ENCODE measurements around the gene NDOR1. TPM values are rescaled to one million over a fixed set of nuclear protein-coding genes. Genes with fewer than 3 reads are reported as not detected.

NDOR1 gene
- total RNA-seq, 5 donors from 2014 or later (not counting 1 experiment from before 2014, with no cell fraction given) = 27.6 to 46.7 (median 45.4) TPM

- H3K27ac ChIP-seq (ENCODE audit: low read length) = no peak overlapping the region
These were observed 23.7 kb downstream of the NDOR1 start for GRCh38 chr9:137228968-137229896.

DNA sequence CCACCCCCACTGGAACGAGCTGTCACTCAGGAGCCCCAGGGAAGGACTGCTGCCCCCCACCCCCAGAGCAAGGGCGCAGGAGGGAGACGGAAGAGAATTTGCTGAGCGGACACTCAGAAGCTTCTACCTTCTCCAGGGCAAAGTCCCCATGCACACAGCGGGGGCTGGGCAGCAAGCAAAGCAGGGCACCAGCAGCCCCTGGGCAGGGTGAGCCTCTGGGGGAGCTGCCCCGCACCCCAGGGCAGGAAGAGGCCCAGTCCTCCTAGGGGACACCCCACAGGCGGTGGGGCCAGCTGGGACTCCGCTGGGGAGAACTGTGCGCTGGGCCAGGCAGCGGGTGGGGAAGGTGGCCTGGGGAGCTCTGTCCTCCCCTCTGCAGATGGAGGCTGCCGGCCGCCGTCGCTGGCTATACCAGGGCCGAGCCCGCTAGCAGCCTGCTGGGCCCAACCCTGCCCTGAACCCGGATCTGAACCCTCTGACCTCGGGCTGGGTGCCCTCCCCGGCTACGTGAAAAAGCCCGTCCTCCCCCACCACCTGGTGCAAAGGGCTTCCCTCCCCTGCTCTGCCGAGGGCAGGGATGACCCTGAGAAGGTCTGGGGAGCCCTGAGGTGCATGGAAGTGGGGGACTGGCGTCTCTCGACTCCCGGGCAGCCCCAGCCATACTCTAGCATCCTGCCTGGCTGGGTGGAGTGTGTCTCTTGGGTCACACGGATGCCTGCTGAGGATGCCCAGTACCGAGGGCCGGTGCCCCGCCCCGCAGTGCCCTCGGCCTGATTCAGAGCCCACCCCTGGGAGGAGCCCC is 24.6 kb downstream of the NDOR1 start:
- ATAC-seq (replicated peaks in 1 of 4) (no peak), DNase-seq (no peak)
- WGBS (ENCODE audit: insufficient coverage) = 73% methylated on average over 24 of the region's 31 CpGs
- Mint-ChIP-seq H3K27me3 (peaks cover 4 to 16% of the 10 kb centered on the region in 2 donors), H3K27ac (no peak overlapping the region), H3K4me1 (peaks cover 2 to 7% (median 6%) of the 10 kb centered on the region in 3 donors), H3K4me3 (no peak overlapping the region), H3K36me3 (no peaks in the 10 kb centered on the region), H3K9me3 (no peaks in the 10 kb centered on the region)
- H3K4me3 ChIP-seq (ENCODE audit: control insufficient read depth in 1 of 2, extremely low read depth in 1 of 2, low read length in 1 of 2) = no peak overlapping the region
- CTCF ChIA-PET = no interaction called here
- peaks cover 0 to 75% of the 10 kb centered on the region in 2 experiments for H3K27me3 ChIP-seq (replicated peaks in 1 of 2; ENCODE audit: control insufficient read depth in 2 of 2, extremely low read depth in 1 of 2, insufficient read depth in 2 of 2, low read length in 1 of 2)
- no peak overlapping the region for H3K27ac ChIP-seq (ENCODE audit: low read length)
- peaks cover 0 to 8% of the 10 kb centered on the region in 2 experiments for H3K4me1 ChIP-seq (ENCODE audit: control insufficient read depth in 1 of 2, extremely low read depth in 1 of 2, insufficient read depth in 2 of 2, low read length in 2 of 2)
- no peaks in the 10 kb centered on the region for H3K36me3 ChIP-seq (ENCODE audit: control insufficient read depth in 2 of 2, extremely low read depth in 1 of 2, insufficient read depth in 1 of 2, low read length in 1 of 2)
- POLR2A ChIA-PET = no interaction called here
- no peaks in the 10 kb centered on the region for H3K9me3 ChIP-seq

More at GRCh38 chr9:137228968-137229896, 23.7 kb downstream of the NDOR1 start:
- H3K9me3 Mint-ChIP-seq = no peaks in the 10 kb centered on the region
- no peak overlapping the region for H3K4me3 Mint-ChIP-seq
- 83% methylated on average over 24 of the region's 27 CpGs for WGBS (ENCODE audit: insufficient coverage)
- peaks cover 2 to 6% (median 4%) of the 10 kb centered on the region in 3 donors for H3K4me1 Mint-ChIP-seq
- CTCF ChIA-PET = no interaction called here
- Histone ChIP-seq H3K4me1 (ENCODE audit: control insufficient read depth in 1 of 2, extremely low read depth in 1 of 2, insufficient read depth in 2 of 2, low read length in 2 of 2) (peaks cover 0 to 13% of the 10 kb centered on the region in 2 experiments), H3K9me3 (no peaks in the 10 kb centered on the region), H3K27me3 (replicated peaks in 1 of 2; ENCODE audit: control insufficient read depth in 2 of 2, extremely low read depth in 1 of 2, insufficient read depth in 2 of 2, low read length in 1 of 2) (peaks cover 0 to 67% of the 10 kb centered on the region in 2 experiments), H3K4me3 (ENCODE audit: control insufficient read depth in 1 of 2, extremely low read depth in 1 of 2, low read length in 1 of 2) (no peak overlapping the region), H3K36me3 (ENCODE audit: control insufficient read depth in 2 of 2, extremely low read depth in 1 of 2, insufficient read depth in 1 of 2, low read length in 1 of 2) (no peaks in the 10 kb centered on the region)
- peaks cover 4 to 12% of the 10 kb centered on the region in 2 donors for H3K27me3 Mint-ChIP-seq
- DNase-seq = no peak
- H3K27ac Mint-ChIP-seq = no peak overlapping the region
- no peaks in the 10 kb centered on the region for H3K36me3 Mint-ChIP-seq
- POLR2A ChIA-PET = no interaction called here
- no peak for ATAC-seq (replicated peaks in 1 of 4)

DNA sequence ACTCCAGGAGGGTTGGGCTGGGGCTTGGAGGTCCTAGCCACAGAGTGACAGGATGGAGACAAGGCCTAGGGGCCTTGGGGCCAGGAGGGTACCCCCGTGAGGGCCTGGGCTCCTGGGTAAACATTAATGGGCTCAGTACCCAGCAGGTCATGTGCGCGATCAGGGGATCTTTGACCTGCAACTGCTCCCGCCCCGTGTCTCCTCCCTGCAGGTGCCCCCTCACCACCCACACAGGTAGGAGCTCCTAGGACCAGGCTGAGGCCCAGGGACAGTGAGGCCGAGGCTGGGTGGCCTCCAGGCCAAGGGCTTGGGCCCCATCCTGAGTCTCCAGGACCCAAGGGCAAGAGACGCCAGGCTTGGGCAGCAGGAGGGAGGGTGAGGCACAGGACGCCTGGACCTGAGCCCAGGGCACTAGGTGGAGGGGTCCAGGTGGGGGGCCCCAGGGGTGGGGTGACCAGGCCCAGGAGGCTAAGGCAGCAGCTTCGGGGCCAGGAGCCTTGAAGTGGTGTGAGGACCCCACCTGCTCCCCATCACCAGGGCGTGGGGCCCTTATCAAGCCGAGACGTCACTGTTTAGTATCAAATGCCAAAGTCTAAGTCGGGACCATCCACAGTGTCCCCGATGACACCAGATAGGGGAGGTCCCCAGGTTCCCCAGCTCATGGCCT is 25.3 kb downstream of the NDOR1 start, which contains the start of gene SLC34A3:
Gene SLC34A3 (plus strand): TSS at position 197 of the 667 bp plus-strand sequence. CDS start 802 bp downstream, outside the sequence.
- Histone ChIP-seq H3K27me3 (replicated peaks in 1 of 2; ENCODE audit: control insufficient read depth in 2 of 2, extremely low read depth in 1 of 2, insufficient read depth in 2 of 2, low read length in 1 of 2) (peaks cover 0 to 81% of the 10 kb centered on the region in 2 experiments), H3K4me1 (ENCODE audit: control insufficient read depth in 1 of 2, extremely low read depth in 1 of 2, insufficient read depth in 2 of 2, low read length in 2 of 2) (peaks cover 0 to 12% of the 10 kb centered on the region in 2 experiments), H3K4me3 (ENCODE audit: control insufficient read depth in 1 of 2, extremely low read depth in 1 of 2, low read length in 1 of 2) (no peak within 1 kb of the TSS), H3K27ac (ENCODE audit: low read length) (no peak within 1 kb of the TSS), H3K36me3 (ENCODE audit: control insufficient read depth in 2 of 2, extremely low read depth in 1 of 2, insufficient read depth in 1 of 2, low read length in 1 of 2) (no peaks in the 10 kb centered on the region), H3K9me3 (no peaks in the 10 kb centered on the region)
- Mint-ChIP-seq H3K27ac (no peak within 1 kb of the TSS), H3K27me3 (peaks cover 4 to 17% of the 10 kb centered on the region in 2 donors), H3K9me3 (no peaks in the 10 kb centered on the region), H3K4me1 (peaks cover 2 to 10% (median 6%) of the 10 kb centered on the region in 3 donors), H3K4me3 (no peak within 1 kb of the TSS), H3K36me3 (no peaks in the 10 kb centered on the region)
- no peak for ATAC-seq (replicated peaks in 1 of 4)
- CTCF ChIA-PET = no interaction called here
- DNase-seq = no peak
- POLR2A ChIA-PET = no interaction called here
- WGBS (ENCODE audit: insufficient coverage) = 77% methylated on average over 6 of the region's 14 CpGs

DNA sequence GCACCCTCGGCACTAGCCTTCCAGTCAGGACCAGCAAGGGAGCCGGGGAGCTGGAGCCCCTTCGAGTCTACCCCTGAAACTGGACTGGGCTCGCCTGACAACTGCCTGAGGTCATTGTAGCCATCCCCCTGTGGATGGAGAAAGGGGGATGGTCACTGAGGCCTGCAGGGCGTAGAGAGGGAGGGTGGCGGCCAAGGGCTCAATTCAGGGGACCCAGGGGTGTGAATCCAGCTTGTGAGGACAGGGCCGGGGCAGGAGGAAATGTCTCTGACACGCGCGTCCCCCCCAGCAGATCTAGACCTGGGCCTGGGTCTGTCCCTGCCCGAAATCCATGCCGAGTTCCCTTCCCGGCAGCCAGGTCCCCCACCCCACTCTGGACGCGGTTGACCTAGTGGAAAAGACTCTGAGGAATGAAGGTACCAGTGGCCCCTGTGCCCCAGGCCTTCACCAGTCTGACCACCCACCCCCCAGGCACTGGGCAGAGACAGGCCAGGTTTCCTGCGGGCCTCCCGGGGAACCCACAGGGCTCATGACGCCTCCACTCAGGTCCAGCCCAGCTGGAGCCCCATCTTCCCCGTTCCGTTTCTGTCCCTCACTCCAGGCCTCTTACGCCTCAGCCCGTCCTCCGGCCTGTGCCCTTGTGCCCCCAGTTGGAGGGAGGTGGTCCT is 26.0 kb downstream of the NDOR1 start:
- Histone ChIP-seq H3K27me3 (replicated peaks in 1 of 2; ENCODE audit: control insufficient read depth in 2 of 2, extremely low read depth in 1 of 2, insufficient read depth in 2 of 2, low read length in 1 of 2) (peaks cover 0 to 80% of the 10 kb centered on the region in 2 experiments), H3K36me3 (ENCODE audit: control insufficient read depth in 2 of 2, extremely low read depth in 1 of 2, insufficient read depth in 1 of 2, low read length in 1 of 2) (no peaks in the 10 kb centered on the region), H3K4me1 (ENCODE audit: control insufficient read depth in 1 of 2, extremely low read depth in 1 of 2, insufficient read depth in 2 of 2, low read length in 2 of 2) (peaks cover 0 to 17% of the 10 kb centered on the region in 2 experiments), H3K4me3 (ENCODE audit: control insufficient read depth in 1 of 2, extremely low read depth in 1 of 2, low read length in 1 of 2) (no peak overlapping the region), H3K27ac (ENCODE audit: low read length) (no peak overlapping the region), H3K9me3 (no peaks in the 10 kb centered on the region)
- peaks cover 4 to 17% of the 10 kb centered on the region in 2 donors for H3K27me3 Mint-ChIP-seq
- H3K36me3 Mint-ChIP-seq = no peaks in the 10 kb centered on the region
- POLR2A ChIA-PET = no interaction called here
- no peak for ATAC-seq (replicated peaks in 1 of 4)
- 85% methylated on average over 11 of the region's 23 CpGs for WGBS (ENCODE audit: insufficient coverage)
- H3K4me1 Mint-ChIP-seq = peaks cover 2 to 12% (median 6%) of the 10 kb centered on the region in 3 donors
- H3K27ac Mint-ChIP-seq = no peak overlapping the region
- no peak overlapping the region for H3K4me3 Mint-ChIP-seq
- CTCF ChIA-PET = no interaction called here
- H3K9me3 Mint-ChIP-seq = no peaks in the 10 kb centered on the region
- DNase-seq = no peak

DNA sequence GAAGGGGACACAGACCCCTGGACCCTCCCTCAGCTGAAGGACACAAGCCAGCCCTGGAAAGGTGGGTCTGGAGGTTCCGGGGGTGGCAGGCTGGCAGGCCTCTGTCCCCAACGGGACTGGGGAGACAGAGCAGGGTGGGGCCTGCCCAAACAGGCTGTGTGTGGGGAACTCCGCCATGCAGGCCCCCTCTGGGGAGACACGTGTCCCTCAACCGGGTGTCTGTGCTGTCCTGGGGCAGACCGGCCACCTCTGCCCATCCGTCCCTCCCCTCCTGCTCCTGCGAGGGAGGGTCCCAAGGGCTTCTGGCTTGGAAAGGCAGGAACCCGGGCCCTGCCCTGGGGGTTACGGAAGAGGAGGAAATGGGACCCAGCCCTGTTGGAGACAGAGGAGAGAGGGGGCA is 26.6 kb downstream of the NDOR1 start:
- H3K27ac Mint-ChIP-seq = no peak overlapping the region
- peaks cover 4 to 15% (median 6%) of the 10 kb centered on the region in 3 donors for H3K4me1 Mint-ChIP-seq
- no peak overlapping the region for H3K27ac ChIP-seq (ENCODE audit: low read length)
- 82% methylated on average over 9 of the region's 10 CpGs for WGBS (ENCODE audit: insufficient coverage)
- peaks cover 3 to 23% of the 10 kb centered on the region in 2 experiments for H3K4me1 ChIP-seq (ENCODE audit: control insufficient read depth in 1 of 2, extremely low read depth in 1 of 2, insufficient read depth in 2 of 2, low read length in 2 of 2)
- no peaks in the 10 kb centered on the region for H3K9me3 ChIP-seq
- DNase-seq = no peak
- POLR2A ChIA-PET = no interaction called here
- no peak for ATAC-seq (replicated peaks in 1 of 4)
- H3K36me3 Mint-ChIP-seq = no peaks in the 10 kb centered on the region
- peaks cover 4 to 17% of the 10 kb centered on the region in 2 donors for H3K27me3 Mint-ChIP-seq
- peaks cover 0 to 74% of the 10 kb centered on the region in 2 experiments for H3K27me3 ChIP-seq (replicated peaks in 1 of 2; ENCODE audit: control insufficient read depth in 2 of 2, extremely low read depth in 1 of 2, insufficient read depth in 2 of 2, low read length in 1 of 2)
- no peak overlapping the region for H3K4me3 ChIP-seq (ENCODE audit: control insufficient read depth in 1 of 2, extremely low read depth in 1 of 2, low read length in 1 of 2)
- CTCF ChIA-PET = no interaction called here
- H3K36me3 ChIP-seq (ENCODE audit: control insufficient read depth in 2 of 2, extremely low read depth in 1 of 2, insufficient read depth in 1 of 2, low read length in 1 of 2) = no peaks in the 10 kb centered on the region
- no peaks in the 10 kb centered on the region for H3K9me3 Mint-ChIP-seq
- no peak overlapping the region for H3K4me3 Mint-ChIP-seq
